Common myeloid progenitor, CD34-positive (primary cell): Measurements from ENCODE around the gene CETN1. TPM values are rescaled to one million over a fixed set of nuclear protein-coding genes. Genes with fewer than 3 reads are reported as not detected.

ENCODE experiments used
- CTCF ChIA-PET: fragments of 350-600 bp; sonication (Branson Sonifier 250); formaldehyde crosslinking; loops from one replicate; lab custom pipeline; 2021; ENCODE audit warnings: antibody characterized with exemption; lab: Charles Lee
- POLR2A ChIA-PET: fragments of 350-600 bp; sonication (Branson Sonifier 250); formaldehyde crosslinking; loops from one replicate; lab custom pipeline; 2021; ENCODE audit warnings: antibody characterized with exemption; lab: Charles Lee
- DNase-seq, 3 donors: peaks; one replicate each; pipeline versions ENCODE4 v3.0.0 to v3.0.0-alpha.2; 2013
- H3K27ac ChIP-seq, 2 experiments: 1 replicate in 1 of 2; 2 replicates in 1 of 2; pipeline ENCODE4 v1.7.0; 2013; ENCODE audit warnings: inconsistent platforms in 2 of 2, low read length in 2 of 2, mild to moderate bottlenecking in 2 of 2, low read depth in 1 of 2, moderate library complexity in 1 of 2; ENCODE audit not compliant: severe bottlenecking in 2 of 2, insufficient read depth in 1 of 2, poor library complexity in 1 of 2
- H3K27me3 ChIP-seq, 5 experiments: replicated peaks in 2 of 5; 1 replicate in 3 of 5; 2 replicates in 2 of 5; pipeline versions ENCODE4 v1.6.1 to v1.7.0; 2013; ENCODE audit warnings: low read length in 4 of 5, mild to moderate bottlenecking in 2 of 5, moderate library complexity in 2 of 5, inconsistent platforms in 1 of 5; ENCODE audit not compliant: insufficient read depth in 5 of 5, control insufficient read depth in 4 of 5
- H3K36me3 ChIP-seq, 4 experiments: 1 replicate in 2 of 4; 2 replicates in 2 of 4; pipeline versions ENCODE4 v1.6.1 to v1.7.0; 2013; ENCODE audit warnings: low read length in 3 of 4, control low read depth in 1 of 4, mild to moderate bottlenecking in 1 of 4; ENCODE audit not compliant: control insufficient read depth in 4 of 4, insufficient read depth in 4 of 4
- H3K4me1 ChIP-seq, 4 experiments: 1 replicate in 3 of 4; 2 replicates in 1 of 4; pipeline versions ENCODE4 v1.6.1 to v1.7.1; 2013; ENCODE audit warnings: low read length in 3 of 4, mild to moderate bottlenecking in 3 of 4, control low read depth in 1 of 4, inconsistent platforms in 1 of 4, moderate library complexity in 1 of 4; ENCODE audit not compliant: control insufficient read depth in 4 of 4, insufficient read depth in 4 of 4; ENCODE audit errors: control extremely low read depth in 1 of 4
- H3K4me3 ChIP-seq, 7 experiments: 1 replicate in 4 of 7; 2 replicates in 3 of 7; pipeline versions ENCODE4 v1.5.1 to v1.7.0; 2013; ENCODE audit warnings: mild to moderate bottlenecking in 7 of 7, low read length in 6 of 7, moderate library complexity in 6 of 7, inconsistent platforms in 2 of 7, low read depth in 2 of 7, control low read depth in 1 of 7; ENCODE audit not compliant: insufficient read depth in 4 of 7, control insufficient read depth in 1 of 7; ENCODE audit errors: extremely low read depth in 1 of 7
- H3K9me3 ChIP-seq, 5 experiments: 1 replicate in 4 of 5; 2 replicates in 1 of 5; pipeline versions ENCODE4 v1.6.1 to v1.7.1; 2013; ENCODE audit warnings: low read length in 4 of 5, mild to moderate bottlenecking in 2 of 5, inconsistent platforms in 1 of 5, low read depth in 1 of 5, moderate library complexity in 1 of 5; ENCODE audit not compliant: control insufficient read depth in 4 of 5, insufficient read depth in 2 of 5; ENCODE audit errors: control extremely low read depth in 1 of 5
- WGBS: methylation state at CpG from one replicate; pipeline ENCODE4 v1.1.5; 2013; ENCODE audit not compliant: insufficient coverage; 5-methylcytosine and 5-hydroxymethylcytosine counted together
- polyA plus RNA-seq: library from polyadenylated mRNA; unstranded; fragments of 120-200 nt; gene quantifications from one replicate; pipeline ENCODE4 v1.2.1, GENCODE V29; 2013

The CETN1 gene
- polyA plus RNA-seq = not detected

GRCh38 chr18:580154-580553 is at the start of gene CETN1:
CETN1 (plus strand) TSS chr18:580380; CDS start chr18:580409, 29 bp downstream.
- no peaks in the 10 kb centered on the region for H3K4me1 ChIP-seq
- no peak for DNase-seq
- H3K9me3 ChIP-seq = peaks cover 0 to 4% (median 0%) of the 10 kb centered on the region in 5 experiments
- H3K36me3 ChIP-seq = no peaks in the 10 kb centered on the region
- ChIA-PET POLR2A (no interaction called here), CTCF (interaction anchor here (1.7 kb wide), 1 partner anchor 13 kb away, joined by 5 read pairs; no protein-coding TSS in a partner anchor)
- no peaks in the 10 kb centered on the region for H3K27me3 ChIP-seq
- H3K4me3 ChIP-seq = no peak within 1 kb of the TSS
- no peak within 1 kb of the TSS for H3K27ac ChIP-seq
- WGBS = 94% methylated on average over 38 of the region's 38 CpGs

GRCh38 chr18:532018-532417 is 48.2 kb upstream of the CETN1 start:
- CTCF ChIA-PET = no interaction called here
- DNase-seq = no peak
- Histone ChIP-seq H3K27ac (no peak overlapping the region), H3K9me3 (no peaks in the 10 kb centered on the region), H3K4me3 (no peak overlapping the region), H3K27me3 (no peaks in the 10 kb centered on the region), H3K36me3 (no peaks in the 10 kb centered on the region), H3K4me1 (no peaks in the 10 kb centered on the region)
- POLR2A ChIA-PET = no interaction called here
- 90% methylated on average over 4 of the region's 4 CpGs for WGBS

GRCh38 chr18:532632-533031 is 47.5 kb upstream of the CETN1 start:
- CTCF ChIA-PET = no interaction called here

GRCh38 chr18:533995-534601 is 46.1 kb upstream of the CETN1 start:
- WGBS = 100% methylated on average over 2 of the region's 6 CpGs
- Histone ChIP-seq H3K36me3 (no peaks in the 10 kb centered on the region), H3K4me3 (no peak overlapping the region), H3K9me3 (no peaks in the 10 kb centered on the region), H3K27me3 (no peaks in the 10 kb centered on the region), H3K4me1 (no peaks in the 10 kb centered on the region), H3K27ac (no peak overlapping the region)
- ChIA-PET CTCF (no interaction called here), POLR2A (no interaction called here)
- no peak for DNase-seq

More at GRCh38 chr18:532632-533031, 47.5 kb upstream of the CETN1 start:
- no peak for DNase-seq
- POLR2A ChIA-PET = no interaction called here
- Histone ChIP-seq H3K4me1 (no peaks in the 10 kb centered on the region), H3K27ac (no peak overlapping the region), H3K9me3 (no peaks in the 10 kb centered on the region), H3K4me3 (no peak overlapping the region), H3K36me3 (no peaks in the 10 kb centered on the region), H3K27me3 (no peaks in the 10 kb centered on the region)

- Histone ChIP-seq H3K36me3 (no peaks in the 10 kb centered on the region), H3K9me3 (no peaks in the 10 kb centered on the region), H3K27me3 (no peaks in the 10 kb centered on the region), H3K27ac (no peak overlapping the region), H3K4me3 (no peak overlapping the region), H3K4me1 (no peaks in the 10 kb centered on the region)
- ChIA-PET CTCF (no interaction called here), POLR2A (no interaction called here)
- DNase-seq = no peak
- 100% methylated on average over 1 of the region's 4 CpGs for WGBS
Measured at GRCh38 chr18:543447-544078, 36.6 kb upstream of the CETN1 start.

GRCh38 chr18:549967-550366 is 30.2 kb upstream of the CETN1 start:
- ChIA-PET CTCF (no interaction called here), POLR2A (no interaction called here)
- Histone ChIP-seq H3K9me3 (peaks cover 0 to 2% (median 0%) of the 10 kb centered on the region in 5 experiments), H3K4me1 (no peaks in the 10 kb centered on the region), H3K27me3 (no peaks in the 10 kb centered on the region), H3K27ac (no peak overlapping the region), H3K36me3 (no peaks in the 10 kb centered on the region), H3K4me3 (no peak overlapping the region)
- 67% methylated on average over 3 of the region's 3 CpGs for WGBS
- DNase-seq = no peak

GRCh38 chr18:551404-552061 is 28.6 kb upstream of the CETN1 start:
- WGBS = no CpG with 5 or more reads among the region's 4 CpGs
- no peak overlapping the region for H3K4me3 ChIP-seq

More at GRCh38 chr18:551404-552061, 28.6 kb upstream of the CETN1 start:
- Histone ChIP-seq H3K27ac (no peak overlapping the region), H3K27me3 (no peaks in the 10 kb centered on the region), H3K36me3 (no peaks in the 10 kb centered on the region), H3K4me1 (no peaks in the 10 kb centered on the region), H3K9me3 (peaks cover 0 to 2% (median 0%) of the 10 kb centered on the region in 5 experiments)
- DNase-seq = no peak
- ChIA-PET CTCF (no interaction called here), POLR2A (no interaction called here)
